ENCODE data around the gene DLG1. TPM values are rescaled to one million over a fixed set of nuclear protein-coding genes. Genes with fewer than 3 reads are reported as not detected.

Gene DLG1
- total RNA-seq, 1 experiment from 2014 or later: 107 TPM

GRCh38 chr3:197028728-197029510 is 269.5 kb downstream of the DLG1 start:
- intact Hi-C loops (cut with micrococcal nuclease; ENCODE audit: unreplicated experiment): no loop called here
- peaks cover 5% of the 10 kb centered on the region for H3K4me1 ChIP-seq (ENCODE audit: insufficient read depth, low read length, poor library complexity, severe bottlenecking)
- CTCF ChIA-PET: interaction anchor here (0.6 to 1.4 kb wide), 6 partner anchors 10 to 420 kb away, joined by 3 to 4 read pairs (median 3); no protein-coding TSS in a partner anchor
- no TSS peak for BruUV-seq (replicated peaks)
- peak overlapping the region; percentile 69 for H3K4me3 ChIP-seq (ENCODE audit: low read depth, low read length, poor library complexity, severe bottlenecking)
- no peaks in the 10 kb centered on the region for H3K9me3 ChIP-seq (ENCODE audit: low read depth, low read length, poor library complexity, severe bottlenecking)
- H3K36me3 ChIP-seq (ENCODE audit: insufficient read depth, low read length, poor library complexity, severe bottlenecking): no peaks in the 10 kb centered on the region
- peak; percentile 37 for DNase-seq (ENCODE audit: low spot score)
- TF ChIP-seq EZH2 (IDR thresholded peaks at IDR 0.05; ENCODE audit: borderline replicate concordance, low read depth, low read length, poor library complexity, severe bottlenecking): no peak
- no peak for TF ChIP-seq CTCF (conservative IDR thresholded peaks at IDR 0.05; ENCODE audit: low read depth, low read length)
- peak overlapping the region; percentile 50 for H3K27ac ChIP-seq (ENCODE audit: low read depth, low read length, poor library complexity, severe bottlenecking)
- H3K27me3 ChIP-seq (replicated peaks; ENCODE audit: insufficient read depth, low read depth, low read length, poor library complexity): no peaks in the 10 kb centered on the region
- POLR2A ChIA-PET (ENCODE audit: low non-redundant PET): no interaction called here

GRCh38 chr3:197027896-197028727 is 270.3 kb downstream of the DLG1 start:
- Histone ChIP-seq H3K27me3 (replicated peaks; ENCODE audit: insufficient read depth, low read depth, low read length, poor library complexity) (no peaks in the 10 kb centered on the region), H3K27ac (ENCODE audit: low read depth, low read length, poor library complexity, severe bottlenecking) (no peak overlapping the region), H3K4me3 (ENCODE audit: low read depth, low read length, poor library complexity, severe bottlenecking) (no peak overlapping the region), H3K9me3 (ENCODE audit: low read depth, low read length, poor library complexity, severe bottlenecking) (no peaks in the 10 kb centered on the region), H3K4me1 (ENCODE audit: insufficient read depth, low read length, poor library complexity, severe bottlenecking) (peaks cover 5% of the 10 kb centered on the region), H3K36me3 (ENCODE audit: insufficient read depth, low read length, poor library complexity, severe bottlenecking) (no peaks in the 10 kb centered on the region)
- BruUV-seq (replicated peaks): no TSS peak
- intact Hi-C loops (cut with micrococcal nuclease; ENCODE audit: unreplicated experiment): no loop called here
- DNase-seq (ENCODE audit: low spot score): no peak
- ChIA-PET POLR2A (ENCODE audit: low non-redundant PET) (no interaction called here), CTCF (no interaction called here)
- TF ChIP-seq CTCF (conservative IDR thresholded peaks at IDR 0.05; ENCODE audit: low read depth, low read length) (no peak), EZH2 (IDR thresholded peaks at IDR 0.05; ENCODE audit: borderline replicate concordance, low read depth, low read length, poor library complexity, severe bottlenecking) (no peak)

GRCh38 chr3:197027151-197027895 is 271.1 kb downstream of the DLG1 start:
- no TSS peak for BruUV-seq (replicated peaks)
- TF ChIP-seq CTCF (conservative IDR thresholded peaks at IDR 0.05; ENCODE audit: low read depth, low read length) (no peak), EZH2 (IDR thresholded peaks at IDR 0.05; ENCODE audit: borderline replicate concordance, low read depth, low read length, poor library complexity, severe bottlenecking) (no peak)
- no peak for DNase-seq (ENCODE audit: low spot score)
- Histone ChIP-seq H3K27me3 (replicated peaks; ENCODE audit: insufficient read depth, low read depth, low read length, poor library complexity) (no peaks in the 10 kb centered on the region), H3K36me3 (ENCODE audit: insufficient read depth, low read length, poor library complexity, severe bottlenecking) (no peaks in the 10 kb centered on the region), H3K4me1 (ENCODE audit: insufficient read depth, low read length, poor library complexity, severe bottlenecking) (peaks cover 5% of the 10 kb centered on the region), H3K4me3 (ENCODE audit: low read depth, low read length, poor library complexity, severe bottlenecking) (no peak overlapping the region), H3K9me3 (ENCODE audit: low read depth, low read length, poor library complexity, severe bottlenecking) (no peaks in the 10 kb centered on the region), H3K27ac (ENCODE audit: low read depth, low read length, poor library complexity, severe bottlenecking) (no peak overlapping the region)
- CTCF ChIA-PET: no interaction called here
- POLR2A ChIA-PET (ENCODE audit: low non-redundant PET): no interaction called here
- intact Hi-C loops (cut with micrococcal nuclease; ENCODE audit: unreplicated experiment): no loop called here
